Endothelial cell (in vitro differentiated cells): Measurements from ENCODE around the gene SLAMF6. TPM values are rescaled to one million over a fixed set of nuclear protein-coding genes. Genes with fewer than 3 reads are reported as not detected.
"Not testable (repeated sequence)": the region's sequence is repeated elsewhere in the genome, so short reads cannot be mapped to it uniquely, and the experiment has no call there.

Source experiments
- DNase-seq: peaks from one replicate; pipeline ENCODE4 v3.0.0; 2021; ENCODE audit warnings: low spot score
- H3K27ac Mint-ChIP-seq: one replicate; pipeline ENCODE4 v1.8.0; 2021; ENCODE audit warnings: mixed read lengths, inconsistent platforms; ENCODE audit not compliant: unreplicated experiment
- H3K27me3 Mint-ChIP-seq: one replicate; pipeline ENCODE4 v1.8.0; 2021; ENCODE audit warnings: mild to moderate bottlenecking, moderate library complexity, mixed read lengths, inconsistent platforms; ENCODE audit not compliant: unreplicated experiment
- H3K36me3 Mint-ChIP-seq: one replicate; pipeline ENCODE4 v1.8.0; 2021; ENCODE audit warnings: mild to moderate bottlenecking, low read depth, mixed read lengths, inconsistent platforms; ENCODE audit not compliant: unreplicated experiment
- H3K4me1 Mint-ChIP-seq: one replicate; pipeline ENCODE4 v1.8.0; 2021; ENCODE audit warnings: mild to moderate bottlenecking, mixed read lengths, inconsistent platforms; ENCODE audit not compliant: unreplicated experiment
- H3K4me3 Mint-ChIP-seq: one replicate; pipeline ENCODE4 v1.8.0; 2021; ENCODE audit warnings: mild to moderate bottlenecking, mixed read lengths, inconsistent platforms; ENCODE audit not compliant: unreplicated experiment
- H3K9me3 Mint-ChIP-seq: one replicate; pipeline ENCODE4 v1.8.0; 2021; ENCODE audit warnings: mixed read lengths, inconsistent platforms; ENCODE audit not compliant: unreplicated experiment
- CTCF ChIP-seq: fragments of 200-600 bp; sonication (generic); IDR thresholded peaks from one replicate; pipeline ENCODE4 v1.5.0; 2021; ENCODE audit warnings: antibody characterized with exemption; ENCODE audit not compliant: unreplicated experiment
- total RNA-seq: library from RNA; stranded (reverse); fragmentation: NEBNext Ultra II Directional; extraction: Animal tissue kit (Norgen Biotek cat#: 25700); gene quantifications from one replicate; pipeline ENCODE4 v1.2.1, GENCODE V29; 2021; ENCODE audit not compliant: unreplicated experiment

Gene SLAMF6
- total RNA-seq, 1 donor from 2014 or later: not detected

DNA sequence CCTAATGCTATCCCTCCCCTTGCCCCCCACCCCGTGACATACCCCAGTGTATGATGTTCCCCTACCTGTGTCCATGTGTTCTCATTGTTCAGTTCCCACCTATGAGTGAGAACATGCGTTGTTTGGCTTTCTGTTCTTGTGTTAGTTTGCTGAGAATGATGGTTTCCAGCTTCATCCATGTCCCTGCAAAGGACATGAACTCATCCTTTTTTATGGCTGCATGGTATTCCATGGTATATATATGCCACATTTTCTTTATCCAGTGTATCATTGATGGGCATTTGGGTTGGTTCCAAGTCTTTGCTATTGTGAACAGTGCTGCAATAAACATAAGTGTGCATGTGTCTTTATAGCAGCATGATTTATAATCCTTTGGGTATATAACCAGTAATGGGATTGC, 734 bp upstream of the SLAMF6 start:
- H3K9me3 Mint-ChIP-seq, H3K4me3 Mint-ChIP-seq, H3K36me3 Mint-ChIP-seq, H3K27me3 Mint-ChIP-seq, H3K27ac Mint-ChIP-seq, DNase-seq: not testable (repeated sequence)
- peaks cover 15% of the 10 kb centered on the region for H3K4me1 Mint-ChIP-seq

GRCh38 chr1:160522136-160522535, 919 bp downstream of the SLAMF6 start:
- H3K4me3 Mint-ChIP-seq: no peak overlapping the region
- no peak overlapping the region for H3K27ac Mint-ChIP-seq
- no peak for TF ChIP-seq CTCF
- H3K36me3 Mint-ChIP-seq: no peaks in the 10 kb centered on the region
- DNase-seq: no peak
- no peaks in the 10 kb centered on the region for H3K27me3 Mint-ChIP-seq
- H3K9me3 Mint-ChIP-seq: no peaks in the 10 kb centered on the region
- H3K4me1 Mint-ChIP-seq: peaks cover 15% of the 10 kb centered on the region

GRCh38 chr1:160521554-160521953, 1.5 kb downstream of the SLAMF6 start:
- no peak for DNase-seq
- Mint-ChIP-seq H3K27me3 (no peaks in the 10 kb centered on the region), H3K4me1 (peaks cover 15% of the 10 kb centered on the region), H3K4me3 (no peak overlapping the region), H3K9me3 (no peaks in the 10 kb centered on the region), H3K27ac (no peak overlapping the region), H3K36me3 (no peaks in the 10 kb centered on the region)
- TF ChIP-seq CTCF: no peak

GRCh38 chr1:160520999-160521398, 2.1 kb downstream of the SLAMF6 start:
- TF ChIP-seq CTCF: no peak
- Mint-ChIP-seq H3K4me1 (peaks cover 17% of the 10 kb centered on the region), H3K4me3 (no peak overlapping the region), H3K9me3 (no peaks in the 10 kb centered on the region), H3K27me3 (no peaks in the 10 kb centered on the region), H3K36me3 (no peaks in the 10 kb centered on the region), H3K27ac (no peak overlapping the region)
- DNase-seq: no peak

DNA sequence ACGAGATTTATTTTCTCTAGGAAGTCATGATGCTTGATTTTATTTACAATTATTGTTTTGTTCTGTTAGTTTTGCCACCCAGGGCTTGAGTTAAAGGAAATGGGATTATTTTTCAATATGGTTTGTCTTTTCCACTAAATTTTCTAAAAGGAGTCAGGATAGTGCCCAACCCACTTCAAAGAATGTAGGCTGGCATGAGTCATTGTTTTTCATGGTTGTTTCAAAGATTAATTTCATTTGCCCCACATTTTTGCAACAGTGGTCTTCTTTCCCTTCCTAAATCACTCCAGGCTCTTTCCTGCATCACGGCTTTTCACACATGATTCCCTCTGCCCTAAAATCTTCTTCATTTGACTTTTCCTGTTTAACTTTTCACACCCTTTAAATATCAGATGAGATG, 2.5 kb downstream of the SLAMF6 start:
- TF ChIP-seq CTCF: no peak
- H3K36me3 Mint-ChIP-seq: no peaks in the 10 kb centered on the region
- H3K27me3 Mint-ChIP-seq: no peaks in the 10 kb centered on the region
- no peak overlapping the region for H3K27ac Mint-ChIP-seq
- DNase-seq: no peak
- no peaks in the 10 kb centered on the region for H3K9me3 Mint-ChIP-seq
- peaks cover 21% of the 10 kb centered on the region for H3K4me1 Mint-ChIP-seq
- no peak overlapping the region for H3K4me3 Mint-ChIP-seq
